K562 (cell line): ENCODE results near the gene OBSCN. TPM values are rescaled to one million over a fixed set of nuclear protein-coding genes. Genes with fewer than 3 reads are reported as not detected.
A peak's percentile ranks its signal among the peaks of the same experiment; 100 is the strongest.

Source experiments
- ATAC-seq: fragments of 200-7000 bp; cut with Tn5 transposase; 3 replicates; pipeline ENCODE4 v1.9.1; 2020; ENCODE audit warnings: moderate library complexity
- BruUV-seq: library from RNA; stranded (reverse); fragments of 400-500 nt; replicated peaks from 2 replicates; lab custom pipeline; 2021; lab: Mats Ljungman, UMichigan
- CTCF ChIA-PET: fragments of 300-600 bp; formaldehyde crosslinking; extraction: SDS; loops from one replicate; lab custom pipeline; 2021; ENCODE audit warnings: low intra/inter-chr PET ratio; lab: Yijun Ruan, JAX
- POLR2A ChIA-PET: fragments of 300-600, 350-650 bp; sonication (Branson Sonifier 250); formaldehyde crosslinking; extraction: SDS; loops from one replicate; lab custom pipeline; 2021; ENCODE audit warnings: antibody characterized with exemption, inconsistent platforms; lab: Yijun Ruan, JAX
- DNase-seq, 4 experiments: peaks; one replicate each; pipeline versions ENCODE4 v3.0.0 to v3.0.0-alpha.2; 2011 to 2018; ENCODE audit warnings: low spot score in 3 of 4, mixed read lengths in 3 of 4; ENCODE audit errors: extremely low read depth in 1 of 4
- FAIRE-seq: peaks from 2 replicates; lab custom pipeline; 2011; peaks lifted over from hg19 to GRCh38; lab: Jason Lieb, UNC
- H2AFZ ChIP-seq: 2 replicates; pipeline ENCODE4 v1.6.0; 2011; ENCODE audit warnings: low read depth, low read length, control low read depth, inconsistent platforms
- H3K27ac ChIP-seq: fragments of 200-600 bp; 3 replicates; pipeline ENCODE4 v1.8.0; 2011; ENCODE audit warnings: low read depth, mild to moderate bottlenecking, control low read depth, inconsistent platforms, low read length, moderate library complexity, mixed read lengths; ENCODE audit errors: extremely low read depth
- H3K27me3 ChIP-seq, 2 experiments: fragments of 300-600 bp in 1 of 2; 2 replicates in 1 of 2; 3 replicates in 1 of 2; pipeline versions ENCODE4 v1.6.0 to v1.8.0; 2011; ENCODE audit warnings: inconsistent platforms in 2 of 2, low read length in 2 of 2, mild to moderate bottlenecking in 1 of 2, mixed read lengths in 1 of 2, moderate library complexity in 1 of 2; ENCODE audit not compliant: control insufficient read depth in 2 of 2, insufficient read depth in 2 of 2
- H3K36me3 ChIP-seq: fragments of 300-600 bp; 3 replicates; pipeline ENCODE4 v1.8.0; 2011; ENCODE audit warnings: mild to moderate bottlenecking, low read length, inconsistent platforms; ENCODE audit not compliant: control insufficient read depth, insufficient read depth
- H3K4me1 ChIP-seq, 2 experiments: fragments of 200-600 bp in 1 of 2; replicated peaks in 1 of 2; 2 replicates in 1 of 2; 3 replicates in 1 of 2; pipeline versions ENCODE4 v1.5.1 to v1.8.0; 2011; ENCODE audit warnings: inconsistent platforms in 2 of 2, low read length in 2 of 2, mild to moderate bottlenecking in 1 of 2, mixed read lengths in 1 of 2, moderate library complexity in 1 of 2; ENCODE audit not compliant: control insufficient read depth in 2 of 2, insufficient read depth in 2 of 2
- H3K4me2 ChIP-seq: 2 replicates; pipeline ENCODE4 v1.6.1; 2011; ENCODE audit warnings: low read length, control low read depth, inconsistent platforms, mixed read lengths; ENCODE audit not compliant: insufficient read depth
- H3K4me3 ChIP-seq: fragments of 200-600 bp; sonication (generic), shearing (Covaris generic); 2 replicates; pipeline ENCODE4 v1.5.1; 2016; ENCODE audit warnings: control low read depth, inconsistent platforms
- H3K79me2 ChIP-seq: fragments of 200-600 bp; 3 replicates; pipeline ENCODE4 v1.8.0; 2011; ENCODE audit warnings: low read length, inconsistent platforms; ENCODE audit not compliant: control insufficient read depth, insufficient read depth
- H3K9ac ChIP-seq, 2 experiments: 2 replicates each; pipeline versions ENCODE4 v1.6.0 to v1.6.1; 2011; ENCODE audit warnings: low read depth in 2 of 2, low read length in 2 of 2, control low read depth in 1 of 2, inconsistent platforms in 1 of 2, mild to moderate bottlenecking in 1 of 2, mixed read lengths in 1 of 2; ENCODE audit not compliant: insufficient read depth in 1 of 2
- H3K9me1 ChIP-seq: one replicate; pipeline ENCODE4 v1.6.0; 2011; ENCODE audit warnings: inconsistent platforms, mild to moderate bottlenecking, low read length, moderate library complexity; ENCODE audit not compliant: control insufficient read depth, insufficient read depth
- H3K9me3 ChIP-seq: replicated peaks from 2 replicates; pipeline ENCODE4 v1.5.1; 2011; ENCODE audit warnings: low read depth, low read length, inconsistent platforms; ENCODE audit not compliant: control insufficient read depth, insufficient read depth
- H4K20me1 ChIP-seq: replicated peaks from 2 replicates; pipeline ENCODE4 v1.6.1; 2011; ENCODE audit warnings: low read length, inconsistent platforms, mixed read lengths; ENCODE audit not compliant: control insufficient read depth, insufficient read depth
- ARID3B ChIP-seq: fragments of 250-450 bp; sonication (Bioruptor Pico); IDR thresholded peaks from 2 replicates; pipeline ENCODE4 v1.4.0; 2020; ENCODE audit warnings: borderline replicate concordance
- BRD9 ChIP-seq: fragments of 450-650 bp; IDR thresholded peaks from 2 replicates; pipeline ENCODE4 v1.6.1; 2018; ENCODE audit warnings: low read depth; ENCODE audit not compliant: partially characterized antibody
- CHD2 ChIP-seq: IDR thresholded peaks from 2 replicates; pipeline ENCODE4 v1.6.1; 2011; ENCODE audit warnings: low read depth, low read length
- DIDO1 ChIP-seq: fragments of 450-650 bp; IDR thresholded peaks from 2 replicates; pipeline ENCODE4 v1.6.1; 2016; ENCODE audit warnings: low read depth, missing biosample characterization, missing genetic modification characterization
- E2F8 ChIP-seq: fragments of 450-650 bp; IDR thresholded peaks from 2 replicates; pipeline ENCODE4 v1.7.1; 2018; ENCODE audit warnings: mild to moderate bottlenecking, low read depth; ENCODE audit not compliant: partially characterized antibody
- ERF ChIP-seq: fragments of 450-650 bp; formaldehyde crosslinking; IDR thresholded peaks from 2 replicates; pipeline ENCODE4 v1.4.0; 2020; ENCODE audit warnings: mild to moderate bottlenecking, mixed read lengths
- GABPB2 ChIP-seq: fragments of 250-450 bp; sonication (Bioruptor Pico); conservative IDR thresholded peaks from 2 replicates; pipeline ENCODE4 v1.5.1; 2021; ENCODE audit warnings: mild to moderate bottlenecking
- MAFF ChIP-seq: IDR thresholded peaks from 2 replicates; pipeline ENCODE4 v1.6.1; 2012; ENCODE audit warnings: low read length, improper control_type of control experiment
- MAFG ChIP-seq: fragments of 450-650 bp; conservative IDR thresholded peaks from 2 replicates; pipeline ENCODE4 v1.6.1; 2016; ENCODE audit warnings: missing genetic modification characterization, missing compliant biosample characterization
- MAFK ChIP-seq: IDR thresholded peaks from 2 replicates; pipeline ENCODE4 v1.6.1; 2011; ENCODE audit warnings: low read length, improper control_type of control experiment
- NCOR1 ChIP-seq: fragments of 450-650 bp; IDR thresholded peaks from 2 replicates; pipeline ENCODE4 v1.6.1; 2016; ENCODE audit warnings: mild to moderate bottlenecking, moderate library complexity
- NFXL1 ChIP-seq: fragments of 450-650 bp; formaldehyde crosslinking; IDR thresholded peaks from 2 replicates; pipeline ENCODE4 v1.4.0; 2021; ENCODE audit warnings: mild to moderate bottlenecking
- PRPF4 ChIP-seq: fragments of 200-400 bp; formaldehyde crosslinking; IDR thresholded peaks from one replicate; pipeline ENCODE4 v1.6.1; 2017; ENCODE audit warnings: low read length, low read depth, mild to moderate bottlenecking; ENCODE audit not compliant: insufficient read depth, poor library complexity, severe bottlenecking
- SIRT6 ChIP-seq: IDR thresholded peaks from one replicate; pipeline ENCODE4 v1.6.1; 2012; ENCODE audit warnings: low read depth, mild to moderate bottlenecking, control low read depth, inconsistent platforms, low read length, moderate library complexity
- SREBF2 ChIP-seq: sonication (generic); formaldehyde crosslinking; IDR thresholded peaks from 2 replicates; pipeline ENCODE4 v1.4.0; 2020; ENCODE audit warnings: mild to moderate bottlenecking, missing genetic modification reagents
- TCF15 ChIP-seq: fragments of 250-450 bp; sonication (Bioruptor Pico); IDR thresholded peaks from 2 replicates; pipeline ENCODE4 v1.8.0; 2022; ENCODE audit warnings: moderate library complexity, mild to moderate bottlenecking, inconsistent platforms
- TEAD1 ChIP-seq, 2 experiments: fragments of 450-650 bp in 1 of 2; sonication (generic) in 1 of 2; formaldehyde crosslinking; IDR thresholded peaks; 2 replicates each; pipeline versions ENCODE4 v1.4.0 to v1.8.0; 2020 to 2022; ENCODE audit warnings: mild to moderate bottlenecking in 2 of 2, missing genetic modification reagents in 1 of 2
- XRCC3 ChIP-seq: fragments of 450-650 bp; IDR thresholded peaks from 2 replicates; pipeline ENCODE4 v1.6.1; 2017; ENCODE audit warnings: mild to moderate bottlenecking, moderate library complexity
- ZNF212 ChIP-seq: fragments of 450-650 bp; formaldehyde crosslinking; IDR thresholded peaks from 2 replicates; pipeline ENCODE4 v1.4.0; 2020; ENCODE audit warnings: mild to moderate bottlenecking
- ZNF316 ChIP-seq: fragments of 450-650 bp; IDR thresholded peaks from 2 replicates; pipeline ENCODE4 v1.6.1; 2016
- ZNF561 ChIP-seq: fragments of 450-650 bp; formaldehyde crosslinking; conservative IDR thresholded peaks from 2 replicates; pipeline ENCODE4 v1.4.0; 2020; ENCODE audit warnings: mild to moderate bottlenecking, moderate library complexity
- ZNF699 ChIP-seq: fragments of 250-450 bp; sonication (Bioruptor Pico); IDR thresholded peaks from 2 replicates; pipeline ENCODE4 v1.8.0; 2021; ENCODE audit warnings: mild to moderate bottlenecking, moderate library complexity; ENCODE audit not compliant: insufficient replicate concordance
- ZNF830 ChIP-seq: fragments of 250-450 bp; sonication (Bioruptor Pico); IDR thresholded peaks from 2 replicates; pipeline ENCODE4 v1.5.0; 2021; ENCODE audit warnings: mild to moderate bottlenecking
- WGBS: fragments of 100-300 bp; shearing (Covaris generic); methylation state at CpG from one replicate; pipeline ENCODE4 v1.1.6; 2016; ENCODE audit warnings: low coverage, mixed read lengths; ENCODE audit not compliant: insufficient coverage; ENCODE audit errors: missing lambda C conversion rate; 5-methylcytosine and 5-hydroxymethylcytosine counted together
- in situ Hi-C: fragments of 300-500 bp; cut with MboI; formaldehyde crosslinking; loops from 4 replicates; pipeline ENCODE4 v1.15.0; 2018; ENCODE audit warnings: inconsistent platforms, mixed read lengths
- intact Hi-C: fragments of 100-400 bp; cut with micrococcal nuclease; formaldehyde crosslinking; loops from 2 replicates; pipeline ENCODE4 v1.14.2; 2022
- polyA plus RNA-seq, 8 experiments: library from polyadenylated mRNA; depleted of rRNA in 4 of 8; stranded (reverse) in 5 of 8; unstranded in 3 of 8; fragments of >200 nt; fragmentation: Nextera tagmentation in 2 of 8; fragmentation: Illumina TruSeq in 1 of 8; extraction: Ambion mirVana in 2 of 8; extraction: Trizol in 1 of 8; gene quantifications; 2 replicates each; pipeline versions ENCODE4 v1.2.1 to v1.2.3, GENCODE V29; 2011 to 2014; ENCODE audit warnings: inconsistent platforms in 1 of 8, missing spikeins in 1 of 8
- total RNA-seq, 7 experiments: library from RNA; depleted of rRNA in 6 of 7; stranded (reverse); fragments of >200 nt in 6 of 7; fragmentation: Illumina TruSeq in 2 of 7; extraction: Trizol in 2 of 7; gene quantifications; 2 replicates each; pipeline versions ENCODE4 v1.2.1 to v1.2.3, GENCODE V29; 2011 to 2021; ENCODE audit warnings: low replicate concordance in 1 of 7

The OBSCN gene
- total and polyA plus RNA-seq, 9 of the 15 experiments (the other 6 are each of a cell fraction or from before 2014, with no cell fraction given): 0.18 to 19.7 (median 3.6) TPM

- H4K20me1 ChIP-seq: no peaks in the 10 kb centered on the region
- no TSS peak for BruUV-seq
- H3K27me3 ChIP-seq: no peaks in the 10 kb centered on the region
- ChIA-PET POLR2A (no interaction called here), CTCF (no interaction called here)
- H3K4me2 ChIP-seq: no peak overlapping the region
- H3K4me1 ChIP-seq: no peaks in the 10 kb centered on the region
- in situ Hi-C loops: no loop called here
- no peaks in the 10 kb centered on the region for H3K36me3 ChIP-seq
- no peaks in the 10 kb centered on the region for H3K9me1 ChIP-seq
- no peak for FAIRE-seq
- ATAC-seq: no peak
- H3K9me3 ChIP-seq: no peaks in the 10 kb centered on the region; the same call in 1 of the 2 replicates
- no peak overlapping the region for H2AFZ ChIP-seq
- intact Hi-C loops: no loop called here
- no peaks in the 10 kb centered on the region for H3K79me2 ChIP-seq
- no peak overlapping the region for H3K9ac ChIP-seq
- no peak for DNase-seq
- 0% methylated on average over 2 of the region's 2 CpGs for WGBS
- no peak overlapping the region for H3K4me3 ChIP-seq
- H3K27ac ChIP-seq: no peak overlapping the region
- TF ChIP-seq NFXL1 (CRISPR knock-in tag) (no peak), PRPF4 (no peak), ZNF212 (CRISPR knock-in tag) (no peak), ZNF316 (peak; percentile 95), ARID3B (no peak), TCF15 (CRISPR knock-in tag) (no peak), CHD2 (no peak), ZNF699 (no peak), GABPB2 (CRISPR knock-in tag) (no peak), MAFK (peak; percentile 77), DIDO1 (no peak), SIRT6 (no peak), MAFF (peak; percentile 84), ZNF830 (no peak), NCOR1 (no peak), TEAD1 (CRISPR knock-in tag; IDR thresholded peaks at IDR 0.05) (no peak), MAFG (peak; percentile 83), BRD9 (no peak), SREBF2 (CRISPR knock-in tag) (no peak), ERF (CRISPR knock-in tag) (no peak), E2F8 (no peak), ZNF561 (CRISPR knock-in tag) (no peak), XRCC3 (no peak)
Observed at GRCh38 chr1:228231189-228231588, 23.3 kb downstream of the OBSCN start.
